COR-L47 (cell line): ENCODE measurements around the gene ACRBP.

ENCODE experiments used
- DNase-seq: peaks from one replicate; lab custom pipeline; 2025; lab: John Stamatoyannopoulos, UW

ACRBP gene

GRCh38 chr12:6647083-6647604 is at the start of gene ACRBP:
Gene ACRBP, minus strand, starts transcription at chr12:6647432. Its CDS starts 66 bp downstream, at chr12:6647366.
- DNase-seq = no peak

GRCh38 chr12:6695313-6696045 is 48.2 kb upstream of the ACRBP start:
- DNase-seq = no peak

GRCh38 chr12:6694701-6695100 is 47.5 kb upstream of the ACRBP start:
- no peak for DNase-seq

- no peak for DNase-seq
Observed at GRCh38 chr12:6693832-6694355, 46.7 kb upstream of the ACRBP start.

GRCh38 chr12:6692888-6693287 is 45.7 kb upstream of the ACRBP start:
- no peak for DNase-seq

GRCh38 chr12:6691473-6691872 is 44.2 kb upstream of the ACRBP start:
- no peak for DNase-seq

GRCh38 chr12:6688999-6689882 is 42.0 kb upstream of the ACRBP start, which contains the start of gene ZNF384:
Gene ZNF384, minus strand, starts transcription at chr12:6689375. Its CDS starts 9,855 bp downstream, at chr12:6679520.
- peak; percentile 90 for DNase-seq

GRCh38 chr12:6688543-6688998 is 41.3 kb upstream of the ACRBP start:
- DNase-seq = no peak

GRCh38 chr12:6685814-6686213 is 38.6 kb upstream of the ACRBP start:
- no peak for DNase-seq

GRCh38 chr12:6684609-6685008 is 37.4 kb upstream of the ACRBP start:
- DNase-seq = peak; percentile 11

- DNase-seq = no peak
Observed at GRCh38 chr12:6676962-6677361, 29.7 kb upstream of the ACRBP start.

- no peak for DNase-seq
Observed at GRCh38 chr12:6672143-6672542, 24.9 kb upstream of the ACRBP start.

GRCh38 chr12:6667559-6668210 is 20.5 kb upstream of the ACRBP start:
- no peak for DNase-seq

GRCh38 chr12:6666211-6666610 is 19.0 kb upstream of the ACRBP start:
- DNase-seq = no peak

- DNase-seq = no peak
Observed at GRCh38 chr12:6664902-6665301, 17.7 kb upstream of the ACRBP start.

GRCh38 chr12:6662906-6663742 is 15.9 kb upstream of the ACRBP start, which contains the start of gene ING4:
Gene ING4, minus strand, starts transcription at chr12:6663119. Its CDS starts 18 bp downstream, at chr12:6663101.
- DNase-seq = peak; percentile 92

- no peak for DNase-seq
Observed at GRCh38 chr12:6662602-6662905, 15.3 kb upstream of the ACRBP start.

- DNase-seq = no peak
Observed at GRCh38 chr12:6653987-6654386, 6.8 kb upstream of the ACRBP start.

- DNase-seq = no peak
Observed at GRCh38 chr12:6653342-6653741, 6.1 kb upstream of the ACRBP start.

- DNase-seq = no peak
Observed at GRCh38 chr12:6652391-6652790, 5.2 kb upstream of the ACRBP start.

GRCh38 chr12:6650832-6651231 is 3.6 kb upstream of the ACRBP start:
- DNase-seq = no peak
